Measurements from ENCODE around the gene DENND5A. TPM values are rescaled to one million over a fixed set of nuclear protein-coding genes. Genes with fewer than 3 reads are reported as not detected.

The DENND5A gene
- total and polyA plus RNA-seq, 9 of the 15 experiments (the other 6 are each of a cell fraction or from before 2014, with no cell fraction given): 11.7 to 130 (median 46.3) TPM

DNA sequence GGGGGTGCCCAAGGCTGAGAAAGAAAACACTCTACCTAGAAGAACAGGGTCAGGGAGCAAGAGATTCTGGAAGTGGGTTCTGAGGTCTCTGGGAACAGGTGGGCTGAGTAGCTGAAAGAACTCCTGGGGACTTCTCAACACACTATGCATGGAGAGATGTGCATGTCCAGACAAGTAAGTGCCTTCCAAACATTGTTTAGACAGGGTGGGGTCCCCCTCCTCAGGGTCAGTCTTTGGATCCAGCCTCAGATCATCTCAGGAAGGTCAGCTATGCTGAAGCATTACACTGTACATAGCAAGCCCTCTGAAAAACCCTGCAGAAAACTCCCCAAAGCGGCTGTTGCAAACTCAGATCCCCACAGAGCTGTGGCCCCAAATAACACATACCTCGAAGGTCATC, 119.9 kb downstream of the DENND5A start (continued):
- TF ChIP-seq NFXL1 (CRISPR knock-in tag; IDR thresholded peaks at IDR 0.05) (no peak), ZNF253 (CRISPR knock-in tag; conservative IDR thresholded peaks at IDR 0.05) (no peak), POU5F1 (IDR thresholded peaks at IDR 0.05; ENCODE audit: borderline replicate concordance, low read depth, low read length, partially characterized antibody) (no peak)

DNA sequence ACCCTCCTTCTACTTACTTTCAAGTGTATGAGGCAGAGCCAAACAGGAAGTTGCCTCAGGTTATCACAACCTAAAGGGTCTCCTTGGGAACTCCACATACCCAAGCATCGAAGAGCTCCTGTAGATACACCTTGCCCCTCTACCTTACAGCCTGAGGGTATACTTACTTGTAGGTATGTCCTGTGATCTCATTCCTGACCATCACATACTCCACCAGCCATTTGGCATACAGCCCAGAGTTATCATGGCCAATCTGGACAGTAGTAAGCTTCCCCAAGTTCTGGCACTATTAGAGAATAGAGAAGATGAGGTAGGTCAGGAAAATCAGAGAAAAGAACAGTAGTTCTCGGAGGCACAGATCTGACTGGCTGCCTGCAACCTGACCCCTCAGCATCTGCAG, 120.3 kb downstream of the DENND5A start:
- ATAC-seq: no peak
- FAIRE-seq: no peak
- Histone ChIP-seq H2AFZ (ENCODE audit: low read depth, low read length) (no peak overlapping the region), H3K27ac (ENCODE audit: extremely low read depth, low read depth, low read length) (no peak overlapping the region), H4K20me1 (replicated peaks; ENCODE audit: control insufficient read depth, insufficient read depth, low read length) (no peaks in the 10 kb centered on the region; the same call in 1 of the 2 replicates), H3K4me3 (no peak overlapping the region), H3K36me3 (ENCODE audit: control insufficient read depth, insufficient read depth, low read length) (peaks cover 95% of the 10 kb centered on the region), H3K9me3 (replicated peaks; ENCODE audit: control insufficient read depth, insufficient read depth, low read depth, low read length) (no peaks in the 10 kb centered on the region), H3K4me2 (ENCODE audit: insufficient read depth, low read length) (no peak overlapping the region), H3K4me1 (replicated peaks in 1 of 2; ENCODE audit: control insufficient read depth in 2 of 2, insufficient read depth in 2 of 2, low read length in 2 of 2) (no peaks in the 10 kb centered on the region), H3K27me3 (ENCODE audit: control insufficient read depth in 2 of 2, insufficient read depth in 2 of 2, low read length in 2 of 2) (no peaks in the 10 kb centered on the region), H3K9me1 (ENCODE audit: control insufficient read depth, insufficient read depth, low read length) (no peaks in the 10 kb centered on the region), H3K79me2 (ENCODE audit: control insufficient read depth, insufficient read depth, low read length) (no peaks in the 10 kb centered on the region), H3K9ac (ENCODE audit: insufficient read depth in 1 of 2, low read depth in 2 of 2, low read length in 2 of 2) (no peak overlapping the region)
- peak; percentile 58 for TF ChIP-seq NFIC (IDR thresholded peaks at IDR 0.05)
- TF ChIP-seq CBFA2T3 (IDR thresholded peaks at IDR 0.05): no peak
- BruUV-seq (replicated peaks): no TSS peak
- intact Hi-C loops (cut with micrococcal nuclease): no loop called here
- POLR2A ChIA-PET: interaction anchor here (1.0 to 1.3 kb wide), 2 partner anchors 9 to 10 kb away, joined by 3 to 4 read pairs; no protein-coding TSS in a partner anchor
- WGBS (ENCODE audit: insufficient coverage, low coverage, missing lambda C conversion rate): 89% methylated on average over 2 of the region's 2 CpGs
- DNase-seq (ENCODE audit: extremely low read depth in 1 of 4, low spot score in 3 of 4): no peak
- CTCF ChIA-PET (ENCODE audit: low intra/inter-chr PET ratio): no interaction called here
- in situ Hi-C loops (cut with MboI): no loop called here

- H3K27ac ChIP-seq (ENCODE audit: extremely low read depth, low read depth, low read length): no peak overlapping the region
- H3K36me3 ChIP-seq (ENCODE audit: control insufficient read depth, insufficient read depth, low read length): peaks cover 94% of the 10 kb centered on the region
- no peaks in the 10 kb centered on the region for H3K27me3 ChIP-seq (ENCODE audit: control insufficient read depth in 2 of 2, insufficient read depth in 2 of 2, low read length in 2 of 2)
- no peak for ATAC-seq
- no peak for FAIRE-seq
- intact Hi-C loops (cut with micrococcal nuclease): no loop called here
- H4K20me1 ChIP-seq (replicated peaks; ENCODE audit: control insufficient read depth, insufficient read depth, low read length): no peaks in the 10 kb centered on the region; the same call in 1 of the 2 replicates
- POLR2A ChIA-PET: interaction anchor here (1.2 kb wide), 1 partner anchor 10 kb away, joined by 4 read pairs; no protein-coding TSS in a partner anchor
- in situ Hi-C loops (cut with MboI): no loop called here
- DNase-seq (ENCODE audit: extremely low read depth in 1 of 4, low spot score in 3 of 4): no peak
- no TSS peak for BruUV-seq (replicated peaks)
- no peaks in the 10 kb centered on the region for H3K4me1 ChIP-seq (replicated peaks in 1 of 2; ENCODE audit: control insufficient read depth in 2 of 2, insufficient read depth in 2 of 2, low read length in 2 of 2)
- no peak overlapping the region for H3K4me2 ChIP-seq (ENCODE audit: insufficient read depth, low read length)
- H3K79me2 ChIP-seq (ENCODE audit: control insufficient read depth, insufficient read depth, low read length): no peaks in the 10 kb centered on the region
- 78% methylated on average over 1 of the region's 1 CpG for WGBS (ENCODE audit: insufficient coverage, low coverage, missing lambda C conversion rate)
- no peaks in the 10 kb centered on the region for H3K9me3 ChIP-seq (replicated peaks; ENCODE audit: control insufficient read depth, insufficient read depth, low read depth, low read length)
- no peak overlapping the region for H2AFZ ChIP-seq (ENCODE audit: low read depth, low read length)
- no peak overlapping the region for H3K4me3 ChIP-seq
- no peaks in the 10 kb centered on the region for H3K9me1 ChIP-seq (ENCODE audit: control insufficient read depth, insufficient read depth, low read length)
- CTCF ChIA-PET (ENCODE audit: low intra/inter-chr PET ratio): no interaction called here
- no peak overlapping the region for H3K9ac ChIP-seq (ENCODE audit: insufficient read depth in 1 of 2, low read depth in 2 of 2, low read length in 2 of 2)
- no peak for TF ChIP-seq TRIM28 (IDR thresholded peaks at IDR 0.05)
- no peak for TF ChIP-seq E2F6 (IDR thresholded peaks at IDR 0.05; ENCODE audit: borderline replicate concordance in 1 of 2, extremely low read depth in 1 of 2, insufficient read depth in 1 of 2, insufficient read length in 1 of 2, low read depth in 1 of 2, low read length in 1 of 2, poor library complexity in 1 of 2, severe bottlenecking in 1 of 2)
- TF ChIP-seq GATAD2B (IDR thresholded peaks at IDR 0.05; ENCODE audit: borderline replicate concordance): no peak
- TF ChIP-seq CEBPB (tag; IDR thresholded peaks at IDR 0.05): no peak
- TF ChIP-seq RAD51 (IDR thresholded peaks at IDR 0.05; ENCODE audit: borderline replicate concordance, low read depth): no peak
- no peak for TF ChIP-seq TSHZ1 (CRISPR knock-in tag; IDR thresholded peaks at IDR 0.05)
These were observed 121.4 kb downstream of the DENND5A start for GRCh38 chr11:9143721-9144120.
